HTERT RPE-1 (cell line): ENCODE data around the gene EXOC1.
"Not testable (repeated sequence)": the region's sequence is repeated elsewhere in the genome, so short reads cannot be mapped to it uniquely, and the experiment has no call there.

Experiments used
- in situ Hi-C: fragments of 300-500 bp; cut with MboI; formaldehyde crosslinking; loops from 4 replicates; pipeline ENCODE4 v1.14.3; 2020; ENCODE audit warnings: low sequenced_read_pairs

The EXOC1 gene

GRCh38 chr4:55903577-55903976 is 50.1 kb downstream of the EXOC1 start:
- in situ Hi-C loops: no loop called here

DNA sequence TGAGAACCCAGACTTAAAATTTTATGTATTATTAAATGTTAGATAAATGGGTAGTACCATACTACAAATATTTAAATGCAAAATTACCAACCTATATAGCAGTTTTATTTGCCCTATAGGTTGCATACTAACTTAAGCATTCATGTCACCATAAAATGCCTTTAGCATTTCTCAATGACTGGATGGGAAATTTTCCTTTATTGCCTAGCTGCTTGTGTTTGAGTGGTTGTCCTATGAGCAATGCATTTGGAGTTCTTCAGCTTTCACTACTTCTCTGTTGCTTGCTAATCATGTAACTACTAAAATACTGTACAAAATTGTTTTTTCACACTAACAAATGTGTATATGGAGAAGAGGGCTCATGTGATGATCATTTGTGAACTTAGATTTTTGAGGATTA is 51.1 kb downstream of the EXOC1 start:
- in situ Hi-C loops: no loop called here

DNA sequence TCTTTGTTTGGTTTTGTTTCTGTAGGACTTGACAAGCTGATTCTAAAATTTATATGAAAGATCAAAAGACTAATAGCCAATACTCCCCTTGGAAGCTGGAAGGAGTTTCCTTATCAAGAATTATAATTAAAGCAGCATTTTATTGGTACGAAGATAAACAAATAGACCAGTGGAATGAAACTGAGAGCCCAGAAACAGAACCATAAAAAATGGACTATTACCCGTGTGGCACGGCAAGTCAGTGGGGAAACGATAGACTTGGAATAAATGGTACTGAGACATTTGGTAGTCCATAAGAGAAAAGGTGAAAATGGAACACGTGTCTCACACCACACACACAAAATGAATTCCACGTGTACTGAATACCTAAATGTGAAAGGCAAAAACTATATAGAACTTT is 52.9 kb downstream of the EXOC1 start:
- in situ Hi-C loops: no loop called here

DNA sequence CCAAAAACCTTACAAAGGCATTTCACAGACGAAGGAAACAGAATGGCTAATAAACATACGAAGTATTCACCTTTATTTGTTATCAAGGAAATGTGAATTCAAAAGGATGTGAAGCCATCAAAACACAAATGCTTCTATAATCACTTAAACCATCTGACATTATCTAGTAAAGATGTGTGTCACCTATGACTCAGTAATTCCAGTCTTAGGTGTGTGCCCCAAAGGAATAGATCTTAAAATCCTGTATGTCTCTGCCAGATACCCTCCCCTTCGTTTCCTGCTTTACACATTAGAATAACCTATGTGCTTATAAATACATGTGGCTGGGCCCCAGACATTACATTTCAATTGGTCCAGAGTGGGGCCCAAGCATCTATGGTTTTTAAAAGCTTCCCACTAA is 53.5 kb downstream of the EXOC1 start:
- in situ Hi-C loops: no loop called here

- in situ Hi-C loops: no loop called here
Measured at GRCh38 chr4:55907469-55907868, 54.0 kb downstream of the EXOC1 start.

DNA sequence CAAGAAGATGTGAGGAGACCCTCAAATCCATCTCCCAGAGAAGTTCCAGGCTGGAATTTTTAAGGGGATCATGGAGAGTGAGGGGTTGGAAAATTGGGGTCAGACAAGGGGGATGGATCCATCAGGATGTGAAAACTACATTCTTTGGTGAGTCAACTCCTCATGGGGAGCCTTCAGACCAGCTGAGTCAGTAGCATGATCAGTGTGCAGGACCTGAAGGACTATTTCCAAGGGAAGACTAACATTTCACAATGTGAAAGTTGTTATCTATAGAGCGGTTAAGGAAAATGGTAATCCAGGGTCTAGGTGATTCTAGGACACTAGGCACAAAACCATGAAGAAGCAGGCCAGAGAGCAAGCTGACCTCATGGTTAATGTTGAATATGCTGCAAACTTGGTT is 56.7 kb downstream of the EXOC1 start:
- in situ Hi-C loops: no loop called here

GRCh38 chr4:55912249-55912648 is 58.8 kb downstream of the EXOC1 start:
- in situ Hi-C loops: no loop called here

GRCh38 chr4:55920571-55920970 is 67.1 kb downstream of the EXOC1 start:
- in situ Hi-C loops: no loop called here

- in situ Hi-C loops: no loop called here
Measured at GRCh38 chr4:55921093-55921492, 67.6 kb downstream of the EXOC1 start.

GRCh38 chr4:55925241-55925640 is 71.8 kb downstream of the EXOC1 start:
- in situ Hi-C loops: no loop called here

- in situ Hi-C loops: no loop called here
Measured at GRCh38 chr4:55926610-55927009, 73.2 kb downstream of the EXOC1 start.

DNA sequence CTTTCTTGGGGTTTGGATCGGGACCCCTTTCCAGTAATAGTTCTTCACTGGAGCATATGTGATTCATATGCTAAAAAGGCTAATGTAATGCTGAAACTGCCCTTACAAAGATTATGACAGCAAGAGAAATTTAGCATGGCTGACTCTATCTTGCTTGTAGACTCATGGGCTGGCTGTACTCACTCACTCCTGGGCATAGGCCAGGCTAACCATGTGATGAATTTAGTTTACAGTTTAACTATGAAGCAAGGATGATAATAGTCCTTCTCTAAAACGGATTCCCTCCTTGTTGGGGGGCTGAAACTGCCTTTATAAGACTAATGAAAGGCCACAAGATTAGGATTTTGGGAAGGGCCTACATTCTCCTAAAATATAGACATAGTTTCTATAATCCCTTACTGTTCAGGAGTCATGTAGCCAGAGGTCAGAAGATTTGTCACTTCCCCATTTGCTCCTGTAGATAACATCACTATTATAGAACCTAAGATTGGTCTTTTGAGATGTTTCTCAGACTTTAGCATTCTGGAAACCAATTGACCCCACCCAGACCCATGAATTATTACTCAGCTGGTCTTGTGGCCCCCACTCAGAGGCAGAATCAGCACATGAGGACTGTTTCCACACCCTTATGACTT is 74.5 kb downstream of the EXOC1 start:
- in situ Hi-C loops: no loop called here

DNA sequence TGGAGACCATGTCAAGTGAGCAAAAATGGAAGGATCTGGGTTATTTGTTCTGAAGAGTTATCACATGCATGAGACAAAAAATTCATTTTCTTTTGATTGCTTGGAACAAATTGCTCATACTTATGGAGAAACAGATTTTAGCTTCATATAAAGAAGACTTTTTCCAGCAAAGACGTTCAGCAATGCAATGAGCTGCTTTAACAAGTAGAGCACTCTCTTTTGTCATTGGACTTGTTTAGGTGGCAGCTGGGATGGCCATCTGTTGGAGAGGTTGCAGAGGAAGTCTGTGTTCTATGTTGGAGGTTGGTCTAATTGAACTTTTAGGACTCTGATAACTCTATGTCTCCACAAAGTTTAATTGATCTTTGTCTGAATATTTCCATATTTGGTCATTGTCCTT is 75.4 kb downstream of the EXOC1 start:
- in situ Hi-C loops: no loop called here

- in situ Hi-C loops: no loop called here
Measured at GRCh38 chr4:55931043-55931442, 77.6 kb downstream of the EXOC1 start.

GRCh38 chr4:55931833-55932232 is 78.4 kb downstream of the EXOC1 start:
- in situ Hi-C loops: no loop called here

GRCh38 chr4:55932511-55932910 is 79.1 kb downstream of the EXOC1 start:
- in situ Hi-C loops: no loop called here

DNA sequence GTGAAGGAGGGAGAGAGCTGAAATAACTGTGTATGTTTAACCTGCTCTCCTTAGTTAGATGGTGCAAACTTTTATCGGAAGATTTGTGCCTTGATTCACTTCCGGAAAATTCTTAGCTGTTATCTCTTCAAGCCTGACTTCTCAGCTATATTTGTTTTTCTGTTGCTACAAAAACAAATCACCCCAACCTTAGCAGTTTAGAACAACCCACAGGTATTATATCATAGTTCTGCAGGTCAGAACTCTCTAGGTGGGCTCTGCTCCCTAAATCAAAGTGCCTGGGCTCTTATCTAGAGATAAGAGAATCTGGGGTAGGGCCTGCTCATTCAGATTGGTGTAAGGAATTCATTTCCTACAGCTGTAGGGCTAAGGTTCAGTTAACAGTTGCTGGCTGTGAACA is 80.2 kb downstream of the EXOC1 start:
- in situ Hi-C loops: no loop called here

- in situ Hi-C loops: not testable (repeated sequence)
Measured at GRCh38 chr4:55935907-55936306, 82.5 kb downstream of the EXOC1 start.

- in situ Hi-C loops: no loop called here
Measured at GRCh38 chr4:55938481-55938880, 85.0 kb downstream of the EXOC1 start.

- in situ Hi-C loops: no loop called here
Measured at GRCh38 chr4:55939421-55939820, 86.0 kb downstream of the EXOC1 start.

- in situ Hi-C loops: no loop called here
Measured at GRCh38 chr4:55941881-55942396, 88.5 kb downstream of the EXOC1 start.

DNA sequence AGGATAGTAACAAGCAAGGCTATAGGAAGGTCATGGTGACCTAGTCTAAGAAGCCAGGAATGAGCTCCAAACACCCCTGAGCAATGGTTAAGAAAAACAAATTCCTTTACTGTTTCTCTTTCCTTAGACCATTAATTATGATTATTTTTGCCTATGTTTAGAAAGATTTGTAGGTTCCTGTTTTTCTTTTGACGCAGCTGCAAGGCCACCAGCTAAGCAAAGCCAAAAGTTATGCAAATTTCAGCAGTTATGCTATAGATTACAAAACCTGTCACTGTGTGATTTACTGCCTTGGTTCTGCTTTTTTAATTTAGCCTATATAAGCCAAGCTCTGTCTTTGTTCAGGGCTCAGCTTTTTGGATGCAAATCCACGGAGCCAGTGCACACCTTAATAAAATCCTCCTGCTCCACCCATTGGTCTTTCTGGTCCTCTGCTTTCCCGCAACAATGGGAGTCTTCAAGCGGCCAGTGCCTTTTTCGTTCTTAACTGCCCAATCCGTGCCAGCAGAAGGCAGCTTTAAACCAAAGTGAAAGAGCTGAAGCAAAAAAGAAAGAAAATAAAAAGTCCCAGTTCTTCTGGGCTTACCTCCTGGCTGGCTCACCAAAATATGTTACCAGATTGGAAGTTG is 93.9 kb downstream of the EXOC1 start:
- in situ Hi-C loops: no loop called here
